Panc1 (cell line): ENCODE data around the gene STKLD1. TPM values are rescaled to one million over a fixed set of nuclear protein-coding genes. Genes with fewer than 3 reads are reported as not detected.

Experiments used
- ATAC-seq: fragments of 200-7000 bp; cut with Tn5 transposase; 2 replicates; pipeline ENCODE4 v1.9.1; 2020; ENCODE audit warnings: mild to moderate bottlenecking, moderate library complexity
- BruUV-seq: library from RNA; stranded (reverse); fragments of 400-500 nt; replicated peaks from 2 replicates; lab custom pipeline; 2021; lab: Mats Ljungman, UMichigan
- CTCF ChIA-PET: fragments of 300-600 bp; sonication (Branson Sonifier 250); formaldehyde crosslinking; loops from one replicate; lab custom pipeline; 2022; ENCODE audit warnings: antibody characterized with exemption; lab: Charles Lee
- POLR2A ChIA-PET: fragments of 300-600 bp; sonication (Branson Sonifier 250); formaldehyde crosslinking; loops from one replicate; lab custom pipeline; 2022; ENCODE audit warnings: antibody characterized with exemption; lab: Charles Lee
- DNase-seq: peaks from one replicate; pipeline ENCODE4 v3.0.0-alpha.2; 2010; ENCODE audit warnings: low read depth, low spot score
- H3K27ac ChIP-seq: 2 replicates; pipeline ENCODE4 v1.5.1; 2011; ENCODE audit warnings: mild to moderate bottlenecking, low read length, inconsistent platforms
- H3K27me3 ChIP-seq: fragments of 200-500 bp; sonication (Bioruptor generic); 2 replicates; pipeline ENCODE4 v1.6.0; 2014; ENCODE audit warnings: low read length, inconsistent platforms; ENCODE audit not compliant: control insufficient read depth, insufficient read depth
- H3K36me3 ChIP-seq: fragments of 200-500 bp; sonication (Bioruptor generic); 2 replicates; pipeline ENCODE4 v1.5.1; 2014; ENCODE audit warnings: inconsistent platforms, mild to moderate bottlenecking, low read length, moderate library complexity; ENCODE audit not compliant: control insufficient read depth, insufficient read depth
- H3K4me1 ChIP-seq: 2 replicates; pipeline ENCODE4 v1.5.1; 2011; ENCODE audit warnings: inconsistent platforms, mild to moderate bottlenecking, low read length, moderate library complexity; ENCODE audit not compliant: control insufficient read depth, insufficient read depth
- H3K4me3 ChIP-seq, 2 experiments: 2 replicates each; pipeline ENCODE4 v1.5.1; 2011 to 2012; ENCODE audit warnings: low read depth in 2 of 2, low read length in 2 of 2, mild to moderate bottlenecking in 2 of 2, inconsistent platforms in 1 of 2, moderate library complexity in 1 of 2
- H3K9me3 ChIP-seq: fragments of 200-500 bp; sonication (Bioruptor generic); 2 replicates; pipeline ENCODE4 v1.5.1; 2014; ENCODE audit warnings: low read depth, mild to moderate bottlenecking, inconsistent platforms, low read length, moderate library complexity; ENCODE audit not compliant: control insufficient read depth, insufficient read depth
- CTCF ChIP-seq: fragments of 450-650 bp; IDR thresholded peaks from 2 replicates; pipeline ENCODE4 v1.5.1; 2017; ENCODE audit warnings: mild to moderate bottlenecking
- POLR2AphosphoS5 ChIP-seq: IDR thresholded peaks from 2 replicates; pipeline ENCODE4 v1.6.1; 2012; ENCODE audit warnings: mild to moderate bottlenecking, low read depth, low read length, moderate library complexity
- REST ChIP-seq, 2 experiments: IDR thresholded peaks; 2 replicates each; pipeline ENCODE4 v1.6.1; 2011 to 2012; ENCODE audit warnings: low read depth in 2 of 2, control low read depth in 1 of 2, low read length in 1 of 2, mild to moderate bottlenecking in 1 of 2, moderate library complexity in 1 of 2; ENCODE audit not compliant: insufficient read depth in 1 of 2
- SIN3A ChIP-seq: IDR thresholded peaks from 2 replicates; pipeline ENCODE4 v1.6.1; 2012; ENCODE audit warnings: low read depth, mild to moderate bottlenecking, low read length, moderate library complexity, borderline replicate concordance; ENCODE audit not compliant: insufficient read depth
- TCF7L2 ChIP-seq: IDR thresholded peaks from 2 replicates; pipeline ENCODE4 v1.6.1; 2011; ENCODE audit warnings: mild to moderate bottlenecking, low read depth, low read length, inconsistent platforms
- in situ Hi-C: cut with HindIII; loops from 2 replicates; pipeline ENCODE4 v1.10.0; 2016; ENCODE audit warnings: low sequenced_read_pairs, low pct_unique_long_range_greater_than_20kb
- intact Hi-C: fragments of 100-400 bp; cut with micrococcal nuclease; formaldehyde crosslinking; loops from one replicate; pipeline ENCODE4 v1.10.0; 2022; ENCODE audit not compliant: unreplicated experiment
- total RNA-seq: library from RNA; stranded (reverse); gene quantifications from one replicate; pipeline ENCODE4 v1.2.1, GENCODE V29; 2021; ENCODE audit not compliant: unreplicated experiment

Gene STKLD1
- total RNA-seq, 1 experiment from 2014 or later, result 0.74 TPM

DNA sequence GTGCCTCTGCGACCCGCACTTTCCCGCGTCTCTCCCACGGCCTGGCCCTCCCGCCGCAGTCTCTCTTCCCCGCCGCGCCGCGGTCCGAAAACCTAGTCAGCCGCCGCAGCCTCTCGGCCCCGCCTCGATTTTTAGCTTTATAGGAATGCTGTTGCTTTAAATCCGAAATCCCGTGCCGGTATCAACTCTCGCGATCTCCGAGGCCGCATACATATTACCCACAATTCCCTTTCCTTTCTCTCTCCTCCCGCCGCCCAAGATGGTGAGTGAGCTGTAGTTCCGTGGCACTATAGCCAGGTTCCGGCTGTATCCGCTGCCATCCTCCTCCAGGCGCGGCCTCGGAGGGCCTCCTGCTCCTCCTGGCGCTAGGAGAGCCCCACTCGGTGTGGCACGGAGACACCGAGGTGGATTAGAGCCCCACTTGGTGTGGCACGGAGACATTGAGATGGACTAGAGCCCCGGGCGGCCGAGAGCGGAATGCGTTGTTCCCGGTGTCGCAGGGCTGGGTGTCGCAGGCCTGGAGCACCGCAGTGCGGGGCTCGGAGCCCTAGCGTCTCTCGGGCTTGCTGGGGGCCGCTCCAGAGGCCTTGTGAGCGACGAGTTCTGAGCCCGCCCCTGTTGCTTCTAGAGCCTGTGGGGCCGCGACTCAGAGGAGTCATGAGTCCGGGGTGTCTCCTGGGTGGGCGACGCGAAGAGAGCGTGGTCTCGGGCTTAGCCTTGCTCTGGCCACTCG is 28.0 kb upstream of the STKLD1 start, which contains the start of the genes MED22 and RPL7A:
Gene MED22 (minus strand): TSS at position 147 of the 733 bp plus-strand sequence. CDS start 1,469 bp downstream, outside the sequence.
Gene RPL7A (plus strand): TSS at position 234 of the 733 bp plus-strand sequence. CDS start 26 bp downstream, at position 260.
- H3K36me3 ChIP-seq, result peaks cover 23% of the 10 kb centered on the region
- BruUV-seq, result no TSS peak
- H3K4me3 ChIP-seq, result peak within 1 kb of the TSS; percentile 74 to 97
- no peaks in the 10 kb centered on the region for H3K9me3 ChIP-seq
- POLR2A ChIA-PET, result interaction anchor here (0.6 to 1.0 kb wide), 3 partner anchors 111 to 215 kb away, joined by 3 to 8 read pairs (median 4); partner anchors contain the start of gene CACFD1
- ATAC-seq, result peak; percentile 87
- H3K27ac ChIP-seq, result peak within 1 kb of the TSS; percentile 94
- H3K27me3 ChIP-seq, result no peaks in the 10 kb centered on the region
- intact Hi-C loops, result no loop called here
- in situ Hi-C loops, result no loop called here
- TF ChIP-seq REST (IDR thresholded peaks at IDR 0.05; ENCODE audit: insufficient read depth in 1 of 2, low read depth in 2 of 2, low read length in 1 of 2) (no peak), POLR2AphosphoS5 (peak; percentile 99)
- H3K4me1 ChIP-seq, result peaks cover 19% of the 10 kb centered on the region
- DNase-seq, result peak; percentile 81
- CTCF ChIA-PET, result no interaction called here

- H3K27me3 ChIP-seq, result no peaks in the 10 kb centered on the region
- ChIA-PET CTCF (no interaction called here), POLR2A (interaction anchor here (0.5 kb wide), 1 partner anchor 111 kb away, joined by 4 read pairs; no protein-coding TSS in a partner anchor)
- intact Hi-C loops (no loop called here), in situ Hi-C loops (no loop called here)
- H3K4me3 ChIP-seq, result peak overlapping the region; percentile 74 to 97
- peaks cover 23% of the 10 kb centered on the region for H3K36me3 ChIP-seq
- peak overlapping the region; percentile 94 for H3K27ac ChIP-seq
- no peak for TF ChIP-seq POLR2AphosphoS5
- TF ChIP-seq REST (IDR thresholded peaks at IDR 0.05; ENCODE audit: insufficient read depth in 1 of 2, low read depth in 2 of 2, low read length in 1 of 2), result no peak
- TF ChIP-seq TCF7L2, result no peak
- no peak for TF ChIP-seq SIN3A
- no peak for TF ChIP-seq CTCF
- ATAC-seq (no peak), DNase-seq (no peak)
- peaks cover 19% of the 10 kb centered on the region for H3K4me1 ChIP-seq
- TSS peak; percentile 92 for BruUV-seq
- H3K9me3 ChIP-seq, result no peaks in the 10 kb centered on the region
These were observed 27.2 kb upstream of the STKLD1 start for GRCh38 chr9:133348718-133349573.
